Activated T-cell treated with anti-CD3 and anti-CD28 coated beads, Interleukin-2, amount 50 U/mL, for 4 hours (primary cell): ENCODE data around the gene PPP1R12B. TPM values are rescaled to one million over a fixed set of nuclear protein-coding genes. Genes with fewer than 3 reads are reported as not detected.
"Not testable (repeated sequence)": the region's sequence is repeated elsewhere in the genome, so short reads cannot be mapped to it uniquely, and the experiment has no call there.

Experiments
- ATAC-seq, 2 donors: fragments of 200-7000 bp; cut with Tn5 transposase; one replicate each; pipeline ENCODE4 v1.10.0; 2021
- DNase-seq: peaks from one replicate; pipeline ENCODE4 v3.0.0-alpha.2; 2020
- H3K27me3 Mint-ChIP-seq: one replicate; pipeline ENCODE4 v1.8.0; 2021; ENCODE audit warnings: low read depth, mixed read lengths
- H3K36me3 Mint-ChIP-seq: one replicate; pipeline ENCODE4 v1.8.0; 2022; ENCODE audit warnings: mixed read lengths; ENCODE audit not compliant: insufficient read depth
- H3K4me1 Mint-ChIP-seq: one replicate; pipeline ENCODE4 v1.8.0; 2021; ENCODE audit warnings: low read depth, mixed read lengths
- H3K4me3 Mint-ChIP-seq: one replicate; pipeline ENCODE4 v1.8.0; 2021; ENCODE audit warnings: mild to moderate bottlenecking, moderate library complexity, mixed read lengths
- H3K9me3 Mint-ChIP-seq: one replicate; pipeline ENCODE4 v1.8.0; 2021; ENCODE audit warnings: mixed read lengths
- total RNA-seq, 3 donors: library from RNA; stranded (reverse); gene quantifications; one replicate each; pipeline ENCODE4 v1.2.1, GENCODE V29; 2021

Gene PPP1R12B
- total RNA-seq, 3 donors from 2014 or later = 4.7 to 8.1 (median 5.4) TPM

DNA sequence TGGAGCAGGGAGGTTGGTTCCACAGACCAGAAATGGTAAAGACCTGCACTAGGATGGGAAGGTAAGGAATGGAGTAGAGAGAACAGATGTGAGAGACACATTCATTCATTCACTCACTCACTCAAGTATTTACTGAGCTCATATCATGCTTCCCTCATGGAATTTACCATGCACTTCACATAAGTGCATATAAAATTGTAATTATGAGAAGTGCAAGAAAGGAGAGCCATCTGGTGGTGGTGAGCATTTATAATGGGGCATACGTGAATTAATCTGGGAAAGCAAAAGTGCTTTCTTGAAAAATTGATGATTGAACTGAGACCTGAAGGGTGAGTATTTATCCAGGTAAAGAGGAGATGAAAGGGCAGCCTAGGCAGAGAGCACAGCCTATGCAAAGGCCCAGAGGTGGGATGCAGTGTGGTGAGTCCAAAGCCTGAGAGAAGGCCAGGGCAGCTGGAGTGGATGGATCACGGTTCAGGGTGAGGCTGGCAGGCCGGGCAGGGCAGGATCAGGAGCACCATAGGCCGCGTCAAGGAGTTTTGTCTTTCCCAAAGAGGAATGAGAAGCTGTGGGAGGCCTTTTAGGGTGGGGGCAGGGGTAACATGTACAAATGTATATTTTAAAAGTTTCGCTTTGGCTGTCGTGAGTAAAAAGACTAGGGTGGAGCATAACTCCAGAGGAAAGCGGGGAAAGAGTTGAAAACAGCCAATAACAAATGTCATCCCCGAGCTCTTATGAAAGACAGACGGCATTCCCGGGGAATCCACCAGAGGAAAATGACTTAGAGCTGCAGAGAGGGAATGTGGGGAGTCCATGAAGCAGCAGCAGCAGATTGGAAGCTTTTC lies 266.1 kb downstream of the PPP1R12B start:
- H3K36me3 Mint-ChIP-seq, DNase-seq, H3K4me3 Mint-ChIP-seq, ATAC-seq, H3K9me3 Mint-ChIP-seq: not testable (repeated sequence)
- peaks cover 22% of the 10 kb centered on the region for H3K4me1 Mint-ChIP-seq
- peaks cover 18% of the 10 kb centered on the region for H3K27me3 Mint-ChIP-seq

DNA sequence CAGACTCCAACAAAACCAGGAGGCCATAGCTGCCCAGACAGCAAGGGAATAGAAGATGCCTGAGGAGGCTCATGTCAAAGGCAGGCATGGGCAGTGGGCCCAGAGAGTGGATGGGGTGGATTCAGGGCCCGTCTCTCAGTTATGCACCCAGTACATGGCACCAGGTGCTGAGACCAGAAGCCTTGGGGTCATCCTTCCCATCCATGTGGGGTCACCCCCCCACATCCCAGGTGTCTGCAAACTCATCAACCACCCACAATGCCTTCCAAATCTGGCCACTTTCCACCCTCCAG lies 266.7 kb downstream of the PPP1R12B start:
- ATAC-seq = not testable (repeated sequence)

DNA sequence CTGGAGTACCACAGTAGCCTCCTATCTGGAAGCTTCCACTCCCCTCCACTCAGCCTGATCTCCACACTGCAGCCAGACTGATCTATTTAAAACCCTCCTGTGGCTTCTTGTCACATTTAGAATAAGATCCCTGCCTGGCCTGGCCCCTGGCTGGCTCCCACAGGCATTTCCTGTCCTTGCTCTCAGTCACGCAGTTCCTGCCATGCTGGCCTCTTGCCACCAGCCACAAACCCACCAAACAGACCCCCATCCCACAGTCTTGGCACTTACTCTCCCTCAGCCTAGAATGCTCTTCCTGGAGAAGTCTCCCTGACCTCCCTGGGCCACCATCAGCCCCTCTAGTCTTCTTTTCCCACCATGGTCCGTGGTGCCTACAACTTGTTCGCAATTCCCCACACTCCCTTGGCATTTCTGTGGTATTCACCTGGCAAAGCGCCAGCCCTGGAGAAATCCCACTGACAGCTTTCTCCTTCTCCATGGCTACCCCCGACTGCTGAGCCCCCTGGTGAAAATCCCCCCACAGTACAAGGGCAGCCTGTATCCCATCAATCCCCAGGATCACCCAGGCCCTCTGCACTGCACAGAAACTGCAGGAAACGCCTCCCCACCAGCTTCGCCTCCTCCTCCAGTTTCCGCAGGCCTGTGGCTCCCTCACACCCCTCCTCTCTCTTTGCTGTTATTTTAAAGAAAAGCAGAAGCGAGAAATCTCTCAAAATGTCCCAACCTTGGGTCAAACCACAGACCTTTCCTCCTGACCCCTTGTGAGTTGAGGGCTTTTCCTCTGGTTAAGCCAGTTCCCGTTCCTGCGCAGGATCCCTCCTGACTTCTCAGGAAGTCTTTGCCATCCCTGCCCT lies 267.2 kb downstream of the PPP1R12B start:
- DNase-seq (no peak), ATAC-seq (no peak)
- Mint-ChIP-seq H3K27me3 (peaks cover 21% of the 10 kb centered on the region), H3K4me3 (no peak overlapping the region), H3K36me3 (no peaks in the 10 kb centered on the region), H3K4me1 (peaks cover 22% of the 10 kb centered on the region), H3K9me3 (no peaks in the 10 kb centered on the region)

More for the DNA sequence above, 266.7 kb downstream of the PPP1R12B start:
- peaks cover 22% of the 10 kb centered on the region for H3K4me1 Mint-ChIP-seq
- not testable (repeated sequence) for H3K9me3 Mint-ChIP-seq, DNase-seq, H3K36me3 Mint-ChIP-seq, H3K4me3 Mint-ChIP-seq
- H3K27me3 Mint-ChIP-seq = peaks cover 18% of the 10 kb centered on the region

DNA sequence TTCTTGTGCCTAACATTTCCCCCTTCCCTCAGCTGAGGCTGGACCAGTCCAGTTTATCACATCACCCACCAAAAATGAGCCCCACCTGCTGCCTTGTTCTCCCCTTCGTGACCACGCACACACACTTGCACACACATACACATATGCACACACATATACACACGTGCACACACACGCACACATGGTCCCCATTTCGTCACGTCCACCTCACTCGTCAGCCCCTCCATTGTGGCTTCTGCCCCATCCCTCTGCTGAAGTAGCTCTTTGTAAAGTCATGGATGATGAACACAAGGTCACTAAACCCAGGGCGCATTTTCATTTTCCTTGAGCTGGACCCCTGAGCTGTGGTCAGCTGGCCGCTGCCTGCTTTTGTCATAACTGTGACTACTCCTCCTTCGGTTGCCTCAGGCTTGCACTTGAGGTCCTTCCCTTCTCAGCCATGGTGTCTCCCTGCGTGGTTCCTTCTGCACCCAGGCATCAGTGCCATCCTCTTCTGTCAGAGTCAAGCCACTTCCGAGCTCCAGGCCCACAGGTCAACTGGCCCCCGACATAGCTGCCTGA lies 267.9 kb downstream of the PPP1R12B start:
- Mint-ChIP-seq H3K27me3 (peaks cover 21% of the 10 kb centered on the region), H3K9me3 (no peaks in the 10 kb centered on the region), H3K4me1 (peaks cover 22% of the 10 kb centered on the region), H3K36me3 (no peaks in the 10 kb centered on the region), H3K4me3 (no peak overlapping the region)
- ATAC-seq = no peak
- DNase-seq = no peak

DNA sequence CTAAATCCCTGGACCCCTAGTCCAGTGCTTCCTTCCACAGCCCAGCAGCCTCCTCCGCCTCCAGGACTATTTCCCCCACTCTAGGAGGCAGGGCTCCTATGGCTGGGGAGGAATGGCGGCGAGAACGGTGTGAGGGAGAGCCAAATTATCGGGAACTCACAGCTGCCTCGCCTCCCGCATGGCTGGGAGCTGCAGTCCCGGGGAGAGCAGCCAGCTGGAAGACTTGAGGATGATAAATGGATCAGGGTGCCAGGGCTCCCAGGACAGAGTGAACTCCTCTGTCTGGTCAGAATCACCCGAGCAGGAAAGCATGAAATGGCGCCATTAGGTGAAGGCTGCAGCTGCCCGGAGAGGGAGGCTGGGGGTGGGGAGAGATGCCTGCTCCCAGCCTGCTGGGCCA lies 270.5 kb downstream of the PPP1R12B start:
- not testable (repeated sequence) for ATAC-seq, DNase-seq, H3K4me3 Mint-ChIP-seq, H3K9me3 Mint-ChIP-seq, H3K36me3 Mint-ChIP-seq
- Mint-ChIP-seq H3K27me3 (peaks cover 21% of the 10 kb centered on the region), H3K4me1 (peaks cover 22% of the 10 kb centered on the region)

DNA sequence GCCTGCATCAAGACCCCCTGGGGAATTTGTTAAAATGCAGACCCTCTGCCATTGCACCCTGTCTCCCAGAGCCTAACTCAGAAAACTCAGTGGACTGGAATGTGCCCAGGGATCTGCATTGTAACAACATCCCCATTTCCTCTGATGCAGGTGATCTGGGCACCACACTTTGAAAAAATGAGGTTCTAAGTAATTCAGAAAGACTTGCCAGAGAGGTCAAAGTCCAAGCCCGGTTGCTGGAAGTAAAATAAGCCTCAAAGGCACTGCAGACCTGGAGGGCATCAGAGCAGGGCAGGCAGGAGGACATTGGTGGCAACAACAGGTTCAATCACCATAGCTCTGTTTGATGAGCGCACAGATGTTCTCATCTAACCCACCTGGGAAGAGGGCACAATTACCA lies 271.0 kb downstream of the PPP1R12B start:
- Mint-ChIP-seq H3K4me3 (no peak overlapping the region), H3K27me3 (peaks cover 21% of the 10 kb centered on the region), H3K36me3 (no peaks in the 10 kb centered on the region), H3K4me1 (peaks cover 20% of the 10 kb centered on the region), H3K9me3 (no peaks in the 10 kb centered on the region)
- DNase-seq = no peak
- ATAC-seq = no peak

DNA sequence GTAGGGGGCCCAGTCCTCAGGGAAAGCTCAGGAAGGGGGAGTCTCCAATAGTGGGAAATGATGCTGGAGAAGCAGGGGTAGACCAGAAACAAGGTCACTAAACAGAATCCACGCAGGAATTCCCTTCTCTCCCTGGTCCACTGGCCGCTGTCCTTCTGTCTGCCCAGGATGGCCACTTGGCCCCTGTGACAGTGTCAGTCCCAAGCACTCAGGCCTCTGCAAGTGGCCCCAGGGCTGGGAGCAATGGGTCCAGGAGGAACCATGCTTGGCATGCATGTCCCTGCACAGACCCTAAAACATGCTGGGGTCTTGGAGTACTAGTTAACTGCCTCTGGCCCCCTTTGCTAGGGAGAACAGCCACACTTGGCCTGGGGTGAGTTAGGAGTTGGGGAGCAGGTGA lies 271.5 kb downstream of the PPP1R12B start:
- H3K9me3 Mint-ChIP-seq, H3K4me3 Mint-ChIP-seq, H3K36me3 Mint-ChIP-seq, ATAC-seq, DNase-seq: not testable (repeated sequence)
- peaks cover 20% of the 10 kb centered on the region for H3K4me1 Mint-ChIP-seq
- peaks cover 21% of the 10 kb centered on the region for H3K27me3 Mint-ChIP-seq

DNA sequence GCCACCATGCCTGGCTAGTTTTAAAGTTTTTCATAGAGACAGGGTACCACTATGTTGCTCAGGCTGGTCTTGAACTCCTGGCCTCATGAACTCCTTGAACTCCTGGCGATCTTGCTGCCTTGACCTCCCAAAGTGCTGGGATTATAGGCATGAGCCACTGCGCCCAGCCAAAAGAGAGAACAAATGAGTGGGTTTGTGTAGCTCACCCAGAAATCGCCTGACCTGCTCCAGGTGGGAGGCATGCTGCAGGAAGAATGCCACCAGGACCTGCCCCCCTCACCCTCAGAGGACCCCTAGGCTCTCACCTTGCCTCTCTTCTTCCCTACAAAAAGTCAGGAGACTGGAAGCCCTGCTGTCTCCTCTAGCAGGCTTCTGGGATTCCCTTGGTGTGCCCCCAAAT lies 272.9 kb downstream of the PPP1R12B start:
- DNase-seq = no peak
- Mint-ChIP-seq H3K9me3 (no peaks in the 10 kb centered on the region), H3K27me3 (peaks cover 16% of the 10 kb centered on the region), H3K36me3 (no peaks in the 10 kb centered on the region), H3K4me1 (peaks cover 10% of the 10 kb centered on the region), H3K4me3 (no peak overlapping the region)
- ATAC-seq = no peak

DNA sequence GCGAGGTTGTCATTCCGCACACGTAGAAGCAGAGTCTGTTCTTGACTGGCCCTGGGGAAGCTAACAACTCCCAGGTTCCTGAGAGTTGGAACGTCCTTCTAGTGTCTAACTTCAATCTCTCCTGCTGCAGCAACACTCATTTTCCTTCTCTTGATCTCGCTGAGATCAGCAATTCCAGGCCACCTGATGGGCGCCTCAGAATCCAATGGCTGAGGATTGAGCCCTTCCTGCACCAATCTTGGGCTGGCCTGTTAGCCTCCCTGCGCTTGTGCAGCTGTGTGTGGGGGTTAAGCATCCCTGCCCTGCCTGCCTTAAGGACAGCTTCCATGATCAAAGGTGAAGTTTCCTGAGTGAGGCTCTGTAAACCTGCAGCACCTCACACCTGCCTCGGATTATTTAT lies 273.9 kb downstream of the PPP1R12B start:
- Mint-ChIP-seq H3K4me3 (no peak overlapping the region), H3K4me1 (peaks cover 8% of the 10 kb centered on the region), H3K9me3 (no peaks in the 10 kb centered on the region), H3K36me3 (no peaks in the 10 kb centered on the region), H3K27me3 (peaks cover 14% of the 10 kb centered on the region)
- no peak for ATAC-seq
- DNase-seq = no peak

DNA sequence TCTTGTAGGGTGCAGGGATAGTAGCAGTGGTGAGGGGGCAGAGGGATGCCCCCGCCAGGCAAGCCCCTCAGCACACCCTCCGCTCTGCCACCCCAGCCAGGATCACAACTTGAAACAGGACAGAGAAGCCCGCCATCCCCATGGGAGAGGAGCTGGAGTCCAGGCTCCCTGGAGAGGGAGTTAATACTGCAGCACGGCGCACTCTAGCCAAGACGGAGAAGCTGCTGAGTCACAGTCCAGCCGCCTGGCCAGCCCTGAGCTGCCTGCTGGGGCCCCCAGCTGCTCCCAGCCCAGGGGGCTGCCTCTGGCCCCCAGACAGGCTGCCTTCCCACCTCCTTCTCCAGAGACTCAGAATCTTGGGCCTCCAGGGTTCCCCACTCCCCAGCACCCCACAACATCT lies 274.6 kb downstream of the PPP1R12B start:
- DNase-seq = no peak
- Mint-ChIP-seq H3K36me3 (no peaks in the 10 kb centered on the region), H3K4me1 (peaks cover 15% of the 10 kb centered on the region), H3K9me3 (no peaks in the 10 kb centered on the region), H3K4me3 (no peak overlapping the region), H3K27me3 (peaks cover 10% of the 10 kb centered on the region)
- no peak for ATAC-seq

DNA sequence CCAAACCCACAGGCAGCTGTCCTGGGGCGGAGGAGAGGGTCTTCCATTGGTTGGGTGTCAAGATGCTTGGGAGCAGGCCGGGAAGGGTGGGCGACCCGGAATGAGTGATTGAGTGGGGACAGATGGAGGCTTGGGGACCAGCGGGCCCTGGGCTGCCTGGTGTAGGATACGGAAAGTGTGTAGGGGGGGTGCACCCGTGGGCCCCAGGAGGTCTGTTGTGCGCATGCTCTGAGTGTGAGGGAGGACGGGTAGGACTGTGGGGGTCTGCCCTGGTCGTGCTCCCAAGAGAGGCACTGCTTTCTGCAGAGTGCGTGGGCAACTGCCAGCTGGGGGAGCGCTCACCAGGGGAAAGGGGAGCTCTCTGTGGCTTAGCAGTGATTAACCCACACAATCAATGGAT lies 275.0 kb downstream of the PPP1R12B start:
- not testable (repeated sequence) for ATAC-seq, H3K36me3 Mint-ChIP-seq, H3K9me3 Mint-ChIP-seq, H3K27me3 Mint-ChIP-seq, DNase-seq, H3K4me3 Mint-ChIP-seq
- H3K4me1 Mint-ChIP-seq = peaks cover 19% of the 10 kb centered on the region

DNA sequence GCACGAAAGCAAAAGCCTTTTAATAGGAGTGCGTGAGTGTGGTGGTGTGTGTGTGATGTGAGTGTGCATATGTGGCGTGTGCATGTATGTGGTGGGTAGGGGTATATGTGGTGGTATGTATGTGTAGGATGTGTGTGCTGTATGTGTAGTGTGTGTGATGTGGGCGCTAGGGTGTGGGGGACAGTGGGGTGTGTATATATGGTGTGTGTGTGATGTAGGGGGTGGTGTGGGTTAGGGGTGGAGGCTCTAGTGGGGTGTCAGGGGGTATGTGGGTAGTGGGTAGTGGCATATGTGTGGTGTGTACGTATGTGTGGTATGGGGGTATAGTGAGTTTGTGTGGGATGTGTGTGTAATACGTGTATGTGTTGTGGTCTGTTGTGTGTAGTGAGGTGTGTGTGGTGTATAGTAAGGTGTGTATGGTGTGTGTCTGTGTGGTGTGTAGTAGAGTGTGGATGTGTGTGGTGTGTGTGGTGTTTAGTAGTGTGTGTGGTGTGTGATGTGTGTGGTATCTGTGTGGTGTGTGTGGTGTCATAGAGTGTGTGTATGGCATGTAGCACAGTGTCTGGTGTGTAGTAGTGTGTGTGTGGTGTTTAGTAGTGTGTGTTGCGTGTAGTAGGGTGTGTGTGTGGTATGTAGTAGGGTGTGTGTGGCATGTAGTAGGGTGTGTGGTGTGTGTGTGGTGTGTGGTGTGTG lies 275.7 kb downstream of the PPP1R12B start:
- Mint-ChIP-seq H3K27me3 (peaks cover 4% of the 10 kb centered on the region), H3K36me3 (no peaks in the 10 kb centered on the region), H3K4me1 (peaks cover 26% of the 10 kb centered on the region), H3K4me3 (no peak overlapping the region), H3K9me3 (no peaks in the 10 kb centered on the region)
- DNase-seq (no peak), ATAC-seq (no peak)

DNA sequence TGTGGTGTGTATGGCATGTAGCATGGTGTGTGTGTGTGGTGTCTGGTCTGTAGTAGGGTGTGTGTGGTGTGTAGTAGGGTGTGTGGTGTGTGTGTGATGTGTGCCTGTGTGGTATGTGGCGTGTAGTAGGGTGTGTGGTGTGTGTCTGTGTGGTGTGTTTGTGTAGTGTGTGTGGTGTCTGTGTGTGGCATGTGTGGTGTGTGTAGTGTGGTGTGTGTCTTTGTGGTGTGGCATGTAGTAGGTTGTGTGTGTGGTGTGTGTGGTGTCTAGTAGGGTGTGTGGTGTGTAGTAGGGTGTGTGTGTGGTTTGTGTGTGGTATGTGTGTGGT lies 276.2 kb downstream of the PPP1R12B start:
- no peak for ATAC-seq

More for the DNA sequence above, 276.2 kb downstream of the PPP1R12B start:
- H3K9me3 Mint-ChIP-seq = no peaks in the 10 kb centered on the region
- peaks cover 30% of the 10 kb centered on the region for H3K4me1 Mint-ChIP-seq
- H3K36me3 Mint-ChIP-seq = no peaks in the 10 kb centered on the region
- H3K27me3 Mint-ChIP-seq = peaks cover 3% of the 10 kb centered on the region
- H3K4me3 Mint-ChIP-seq = no peak overlapping the region
- DNase-seq = no peak
